ENCODE data around the gene XAB2.

The XAB2 gene

GRCh38 chr19:7670790-7671189 lies 41.4 kb upstream of the XAB2 start:
- TF ChIP-seq CTCF (IDR thresholded peaks at IDR 0.05; ENCODE audit: extremely low read depth, missing control alignments), result no peak
- DNase-seq (ENCODE audit: low spot score), result no peak

- no peak for TF ChIP-seq CTCF (IDR thresholded peaks at IDR 0.05; ENCODE audit: extremely low read depth, missing control alignments)
- DNase-seq (ENCODE audit: low spot score), result no peak
These were observed 40.9 kb upstream of the XAB2 start for GRCh38 chr19:7670150-7670783.

- TF ChIP-seq CTCF (IDR thresholded peaks at IDR 0.05; ENCODE audit: extremely low read depth, missing control alignments), result no peak
- DNase-seq (ENCODE audit: low spot score), result no peak
These were observed 40.3 kb upstream of the XAB2 start for GRCh38 chr19:7669641-7670040.

- TF ChIP-seq CTCF (IDR thresholded peaks at IDR 0.05; ENCODE audit: extremely low read depth, missing control alignments), result no peak
- no peak for DNase-seq (ENCODE audit: low spot score)
These were observed 39.5 kb upstream of the XAB2 start, which contains the start of gene RETN for GRCh38 chr19:7668842-7669241. Gene RETN (plus strand): TSS chr19:7669049. CDS start chr19:7669327, 278 bp downstream.

GRCh38 chr19:7665076-7665475 lies 35.7 kb upstream of the XAB2 start:
- DNase-seq (ENCODE audit: low spot score), result no peak
- TF ChIP-seq CTCF (IDR thresholded peaks at IDR 0.05; ENCODE audit: extremely low read depth, missing control alignments), result no peak

- DNase-seq (ENCODE audit: low spot score), result no peak
- no peak for TF ChIP-seq CTCF (IDR thresholded peaks at IDR 0.05; ENCODE audit: extremely low read depth, missing control alignments)
These were observed 34.4 kb upstream of the XAB2 start for GRCh38 chr19:7663706-7664105.

GRCh38 chr19:7662657-7663056 lies 33.3 kb upstream of the XAB2 start:
- TF ChIP-seq CTCF (IDR thresholded peaks at IDR 0.05; ENCODE audit: extremely low read depth, missing control alignments), result no peak
- DNase-seq (ENCODE audit: low spot score), result no peak
